GM23248 (cell line): ENCODE results near the gene ACOT13. TPM values are rescaled to one million over a fixed set of nuclear protein-coding genes. Genes with fewer than 3 reads are reported as not detected.
"Not testable (repeated sequence)": the region's sequence is repeated elsewhere in the genome, so short reads cannot be mapped to it uniquely, and the experiment has no call there.

Experiments
- DNase-seq: peaks from one replicate; pipeline ENCODE4 v3.0.0-alpha.2; 2015
- H2AFZ ChIP-seq: fragments of 200-600 bp; sonication (generic); 2 replicates; pipeline ENCODE4 v1.6.1; 2016; ENCODE audit warnings: antibody characterized with exemption
- H3F3A ChIP-seq: fragments of 200-600 bp; sonication (generic); 2 replicates; pipeline ENCODE4 v1.6.1; 2016; ENCODE audit warnings: mild to moderate bottlenecking, antibody characterized with exemption, mixed run types; ENCODE audit not compliant: insufficient read depth
- H3K27ac ChIP-seq: fragments of 200-600 bp; sonication (generic); 2 replicates; pipeline ENCODE4 v1.5.1; 2016; ENCODE audit warnings: mild to moderate bottlenecking
- H3K27me3 ChIP-seq: fragments of 200-600 bp; sonication (generic); replicated peaks from 2 replicates; pipeline ENCODE4 v1.6.1; 2016; ENCODE audit warnings: mild to moderate bottlenecking; ENCODE audit not compliant: insufficient read depth
- H3K36me3 ChIP-seq: fragments of 200-600 bp; sonication (generic); 2 replicates; pipeline ENCODE4 v1.6.1; 2016; ENCODE audit warnings: low read depth, mild to moderate bottlenecking
- H3K4me1 ChIP-seq: fragments of 200-600 bp; sonication (generic); 2 replicates; pipeline ENCODE4 v1.6.1; 2016; ENCODE audit warnings: mild to moderate bottlenecking; ENCODE audit not compliant: insufficient read depth
- H3K4me2 ChIP-seq: fragments of 200-600 bp; sonication (generic); one replicate; pipeline ENCODE4 v1.6.1; 2016; ENCODE audit warnings: mild to moderate bottlenecking; ENCODE audit not compliant: unreplicated experiment
- H3K4me3 ChIP-seq: fragments of 200-600 bp; sonication (generic); 2 replicates; pipeline ENCODE4 v1.5.1; 2016; ENCODE audit warnings: mild to moderate bottlenecking
- H3K79me2 ChIP-seq: fragments of 200-600 bp; sonication (generic); 2 replicates; pipeline ENCODE4 v1.6.1; 2016; ENCODE audit warnings: mild to moderate bottlenecking; ENCODE audit not compliant: insufficient read depth
- H3K9ac ChIP-seq: fragments of 200-600 bp; sonication (generic); 2 replicates; pipeline ENCODE4 v1.6.1; 2016; ENCODE audit warnings: mild to moderate bottlenecking
- H3K9me2 ChIP-seq: fragments of 200-600 bp; sonication (generic); 2 replicates; pipeline ENCODE4 v1.6.1; 2016; ENCODE audit warnings: mixed run types, mild to moderate bottlenecking, moderate library complexity; ENCODE audit not compliant: insufficient read depth
- H3K9me3 ChIP-seq: fragments of 200-600 bp; sonication (generic); one replicate; pipeline ENCODE4 v1.6.1; 2017; ENCODE audit warnings: low read depth
- H4K20me1 ChIP-seq: fragments of 200-600 bp; sonication (generic); 2 replicates; pipeline ENCODE4 v1.6.0; 2016; ENCODE audit not compliant: insufficient read depth
- EZH2 ChIP-seq: fragments of 200-600 bp; sonication (generic); IDR thresholded peaks from 2 replicates; pipeline ENCODE4 v1.6.1; 2018; ENCODE audit warnings: antibody characterized with exemption, mild to moderate bottlenecking; ENCODE audit not compliant: insufficient read depth, poor library complexity, severe bottlenecking
- EZH2phosphoT487 ChIP-seq: fragments of 200-600 bp; sonication (generic); IDR thresholded peaks from 2 replicates; pipeline ENCODE4 v1.6.1; 2018; ENCODE audit warnings: antibody characterized with exemption, moderate library complexity, mild to moderate bottlenecking, low read depth; ENCODE audit not compliant: insufficient read depth
- WGBS, 2 experiments: methylation state at CpG; one replicate each; pipeline ENCODE4 v1.1.6; 2015 to 2017; ENCODE audit warnings: low lambda C conversion rate in 2 of 2, low coverage in 1 of 2; ENCODE audit errors: missing lambda C conversion rate in 2 of 2; 5-methylcytosine and 5-hydroxymethylcytosine counted together
- in situ Hi-C: fragments of 300-500 bp; cut with MboI; formaldehyde crosslinking; loops from 2 replicates; pipeline ENCODE4 v1.15.0; 2020
- polyA plus RNA-seq: library from polyadenylated mRNA; unstranded; fragments of >200 nt; fragmentation: Nextera tagmentation; extraction: Ambion mirVana; gene quantifications from 2 replicates; pipeline ENCODE4 v1.2.1, GENCODE V29; 2016
- total RNA-seq: library from RNA; depleted of rRNA; stranded (reverse); fragments of >200 nt; shearing (Covaris generic); gene quantifications from 2 replicates; pipeline ENCODE4 v1.2.3, GENCODE V29; 2014; rRNA removed

Gene ACOT13
- total and polyA plus RNA-seq, 2 experiments from 2014 or later: 3.4 to 26.2 TPM

- no peaks in the 10 kb centered on the region for H3K4me1 ChIP-seq
- no peaks in the 10 kb centered on the region for H4K20me1 ChIP-seq
- H3K4me2 ChIP-seq: no peak overlapping the region
- no peak overlapping the region for H3K9ac ChIP-seq
- no peaks in the 10 kb centered on the region for H3K27me3 ChIP-seq
- no peaks in the 10 kb centered on the region for H3K36me3 ChIP-seq
- in situ Hi-C loops: no loop called here
- no peak overlapping the region for H2AFZ ChIP-seq
- H3K27ac ChIP-seq: no peak overlapping the region
- no peaks in the 10 kb centered on the region for H3K9me2 ChIP-seq
- H3K4me3 ChIP-seq: no peak overlapping the region
- DNase-seq: no peak
- 84 to 88% methylated on average over 2 of the region's 2 CpGs for WGBS, 2 experiments
- H3K79me2 ChIP-seq: no peaks in the 10 kb centered on the region
- no peaks in the 10 kb centered on the region for H3F3A ChIP-seq
- TF ChIP-seq EZH2phosphoT487: no peak
- no peak for TF ChIP-seq EZH2
- H3K9me3 ChIP-seq: no peaks in the 10 kb centered on the region
Measured at GRCh38 chr6:24752503-24752902, 85.6 kb downstream of the ACOT13 start.

GRCh38 chr6:24752917-24753492, 86.1 kb downstream of the ACOT13 start:
- Histone ChIP-seq H3K9me2 (no peaks in the 10 kb centered on the region), H3F3A (no peaks in the 10 kb centered on the region), H4K20me1 (no peaks in the 10 kb centered on the region), H3K4me2 (no peak overlapping the region), H3K27me3 (no peaks in the 10 kb centered on the region), H3K4me1 (no peaks in the 10 kb centered on the region), H3K36me3 (no peaks in the 10 kb centered on the region), H3K79me2 (no peaks in the 10 kb centered on the region), H3K27ac (no peak overlapping the region), H3K9me3 (no peaks in the 10 kb centered on the region), H2AFZ (no peak overlapping the region), H3K4me3 (no peak overlapping the region), H3K9ac (no peak overlapping the region)
- no peak for DNase-seq
- WGBS, 2 experiments: 81 to 100% methylated on average over 1 of the region's 1 CpG
- in situ Hi-C loops: no loop called here
- TF ChIP-seq EZH2phosphoT487 (no peak), EZH2 (no peak)

- in situ Hi-C loops: no loop called here
- no peak overlapping the region for H3K4me2 ChIP-seq
- 55 to 64% methylated on average over 2 of the region's 2 CpGs for WGBS, 2 experiments
Measured at GRCh38 chr6:24753545-24753944, 86.7 kb downstream of the ACOT13 start.

DNA sequence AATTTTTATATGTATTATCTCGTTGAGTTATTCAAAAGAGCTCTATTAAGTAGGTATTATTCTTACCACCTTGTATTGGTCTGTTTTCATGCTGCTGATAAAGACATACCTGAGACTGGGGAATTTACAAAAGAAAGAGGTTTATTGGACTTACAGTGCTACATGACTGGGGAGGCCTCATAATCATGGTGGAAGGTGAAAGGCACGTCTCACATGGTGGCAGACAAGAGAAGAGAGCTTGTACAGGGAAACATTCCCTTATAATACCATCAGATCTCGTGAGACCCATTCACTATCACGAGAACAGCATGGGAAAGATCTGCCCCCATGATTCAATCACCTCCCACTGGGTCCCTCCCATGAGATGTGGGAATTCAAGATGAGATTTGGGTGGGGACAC, 87.5 kb downstream of the ACOT13 start:
- DNase-seq, H3K4me3 ChIP-seq, H3K9ac ChIP-seq, H3K9me2 ChIP-seq, H3K36me3 ChIP-seq, H3K4me2 ChIP-seq, H3K4me1 ChIP-seq, H2AFZ ChIP-seq, H3K9me3 ChIP-seq, H4K20me1 ChIP-seq, H3K27me3 ChIP-seq, in situ Hi-C loops, H3K27ac ChIP-seq, H3K79me2 ChIP-seq, H3F3A ChIP-seq: not testable (repeated sequence)
- 61 to 64% methylated on average over 4 of the region's 4 CpGs for WGBS, 2 experiments

More at GRCh38 chr6:24753545-24753944, 86.7 kb downstream of the ACOT13 start:
- Histone ChIP-seq H3K9me2 (no peaks in the 10 kb centered on the region), H3K4me1 (no peaks in the 10 kb centered on the region), H4K20me1 (no peaks in the 10 kb centered on the region), H3K27ac (no peak overlapping the region), H3K9me3 (no peaks in the 10 kb centered on the region), H3K27me3 (no peaks in the 10 kb centered on the region), H3K36me3 (no peaks in the 10 kb centered on the region), H3F3A (no peaks in the 10 kb centered on the region), H3K79me2 (no peaks in the 10 kb centered on the region), H3K4me3 (no peak overlapping the region), H2AFZ (no peak overlapping the region), H3K9ac (no peak overlapping the region)
- TF ChIP-seq EZH2phosphoT487 (no peak), EZH2 (no peak)
- no peak for DNase-seq

Other genes with a start within 250 kb of the ACOT13 start
- 0.97 TPM in 1 of 2 replicates, not detected in the other for gene GPLD1, start 177.5 kb upstream of the ACOT13 start, total RNA-seq
- gene GPLD1, start 177.5 kb upstream of the ACOT13 start, polyA plus RNA-seq: 0.09 TPM in 2 replicates
- 0.86 and 1.1 TPM in 2 replicates for gene ALDH5A1, start 172.1 kb upstream of the ACOT13 start, total RNA-seq
- gene ALDH5A1, start 172.1 kb upstream of the ACOT13 start, polyA plus RNA-seq: 1.0 and 1.1 TPM in 2 replicates
- gene KIAA0319, start 20.9 kb upstream of the ACOT13 start, total RNA-seq: not detected in 2 replicates
- 0.04 TPM in 1 of 2 replicates, not detected in the other for gene KIAA0319, start 20.9 kb upstream of the ACOT13 start, polyA plus RNA-seq
- 18.6 and 24.9 TPM in 2 replicates for gene TDP2, start 178 bp upstream of the ACOT13 start, total RNA-seq
- gene TDP2, start 178 bp upstream of the ACOT13 start, polyA plus RNA-seq: 32.4 and 34.5 TPM in 2 replicates
- 107 and 118 TPM in 2 replicates for gene C6orf62, start 52.1 kb downstream of the ACOT13 start, total RNA-seq
- gene C6orf62, start 52.1 kb downstream of the ACOT13 start, polyA plus RNA-seq: 307 and 315 TPM in 2 replicates
- gene GMNN, start 107.9 kb downstream of the ACOT13 start, total RNA-seq: 8.4 and 16.2 TPM in 2 replicates
- 25.0 and 26.5 TPM in 2 replicates for gene GMNN, start 107.9 kb downstream of the ACOT13 start, polyA plus RNA-seq
- not detected in 2 replicates for gene ARMH2, start 131.8 kb downstream of the ACOT13 start, total RNA-seq
- gene ARMH2, start 131.8 kb downstream of the ACOT13 start, polyA plus RNA-seq: not detected in 2 replicates